Measurements from ENCODE around the gene MTX1.

Gene MTX1

GRCh38 chr1:155261852-155262673, 53.6 kb downstream of the MTX1 start, which contains the start of gene SCAMP3:
Gene SCAMP3, minus strand, starts transcription at chr1:155262360. Its CDS starts 209 bp downstream, at chr1:155262151.
- peak; percentile 89 for DNase-seq (ENCODE audit: low spot score)

GRCh38 chr1:155263067-155263466, 54.6 kb downstream of the MTX1 start:
- no peak for DNase-seq (ENCODE audit: low spot score)

All from CD4-positive, alpha-beta T cell treated with Interleukin-15 for 4 hours (primary cell).